VCaP (cell line): ENCODE results near the gene SEPTIN10.
"Not testable (repeated sequence)": the region's sequence is repeated elsewhere in the genome, so short reads cannot be mapped to it uniquely, and the experiment has no call there.

Experiments
- H3K27ac ChIP-seq: fragments of 450-650 bp; 2 replicates; pipeline ENCODE4 v1.5.1; 2017
- CTCF ChIP-seq: fragments of 450-650 bp; conservative IDR thresholded peaks from 2 replicates; pipeline ENCODE4 v1.5.1; 2017; ENCODE audit warnings: mild to moderate bottlenecking, moderate library complexity

SEPTIN10 gene

GRCh38 chr2:109631741-109632140, 18.0 kb upstream of the SEPTIN10 start:
- no peak for TF ChIP-seq CTCF
- H3K27ac ChIP-seq: no peak overlapping the region

GRCh38 chr2:109630441-109631430, 17.0 kb upstream of the SEPTIN10 start:
- no peak for TF ChIP-seq CTCF
- H3K27ac ChIP-seq: no peak overlapping the region

- no peak overlapping the region for H3K27ac ChIP-seq
- TF ChIP-seq CTCF: no peak
Measured at GRCh38 chr2:109629867-109630266, 16.1 kb upstream of the SEPTIN10 start.

GRCh38 chr2:109628321-109628720, 14.6 kb upstream of the SEPTIN10 start:
- H3K27ac ChIP-seq: not testable (repeated sequence)

- TF ChIP-seq CTCF: no peak
- H3K27ac ChIP-seq: no peak overlapping the region
Measured at GRCh38 chr2:109624339-109624738, 10.6 kb upstream of the SEPTIN10 start.

GRCh38 chr2:109623923-109624322, 10.2 kb upstream of the SEPTIN10 start:
- no peak overlapping the region for H3K27ac ChIP-seq
- no peak for TF ChIP-seq CTCF

GRCh38 chr2:109623297-109623696, 9.5 kb upstream of the SEPTIN10 start:
- H3K27ac ChIP-seq: no peak overlapping the region
- no peak for TF ChIP-seq CTCF

- no peak overlapping the region for H3K27ac ChIP-seq
- no peak for TF ChIP-seq CTCF
Measured at GRCh38 chr2:109619032-109619615, 5.4 kb upstream of the SEPTIN10 start.
